Endodermal cell (in vitro differentiated cells): Measurements from ENCODE around the gene FAM24B. TPM values are rescaled to one million over a fixed set of nuclear protein-coding genes. Genes with fewer than 3 reads are reported as not detected.
A peak's percentile ranks its signal among the peaks of the same experiment; 100 is the strongest.

Experiments used
- DNase-seq: peaks from one replicate; pipeline ENCODE4 v3.0.0-alpha.2; 2017
- H3K27ac ChIP-seq: 2 replicates; pipeline ENCODE4 v1.5.1; 2013; ENCODE audit warnings: mild to moderate bottlenecking, low read depth, low read length, moderate library complexity
- H3K27me3 ChIP-seq: 2 replicates; pipeline ENCODE4 v1.6.1; 2013; ENCODE audit warnings: mild to moderate bottlenecking, low read length, moderate library complexity; ENCODE audit not compliant: insufficient read depth, control insufficient read depth, poor library complexity, severe bottlenecking
- H3K36me3 ChIP-seq: 2 replicates; pipeline ENCODE4 v1.7.0; 2013; ENCODE audit warnings: mild to moderate bottlenecking, low read length, moderate library complexity; ENCODE audit not compliant: control insufficient read depth, insufficient read depth
- H3K4me1 ChIP-seq: one replicate; pipeline ENCODE4 v1.7.0; 2013; ENCODE audit warnings: low read length; ENCODE audit not compliant: control insufficient read depth, insufficient read depth
- H3K4me3 ChIP-seq: 2 replicates; pipeline ENCODE4 v1.5.1; 2013; ENCODE audit warnings: mild to moderate bottlenecking, low read length, moderate library complexity
- H3K9ac ChIP-seq: 2 replicates; pipeline ENCODE4 v1.6.1; 2013; ENCODE audit warnings: mild to moderate bottlenecking, low read length, moderate library complexity; ENCODE audit not compliant: poor library complexity, severe bottlenecking; ENCODE audit errors: extremely low read depth
- H3K9me3 ChIP-seq: 2 replicates; pipeline ENCODE4 v1.6.1; 2013; ENCODE audit warnings: mild to moderate bottlenecking, low read length, moderate library complexity; ENCODE audit not compliant: control insufficient read depth
- H3K27ac Mint-ChIP-seq: 2 replicates; pipeline ENCODE4 v1.8.0; 2020; ENCODE audit warnings: mixed read lengths
- H3K27me3 Mint-ChIP-seq: 2 replicates; pipeline ENCODE4 v1.8.0; 2021; ENCODE audit warnings: mild to moderate bottlenecking, mixed read lengths; ENCODE audit not compliant: insufficient read depth
- H3K36me3 Mint-ChIP-seq: 2 replicates; pipeline ENCODE4 v1.8.0; 2020; ENCODE audit warnings: low read depth, mixed read lengths
- H3K4me1 Mint-ChIP-seq: 2 replicates; pipeline ENCODE4 v1.8.0; 2020; ENCODE audit warnings: mixed read lengths
- H3K4me3 Mint-ChIP-seq: 2 replicates; pipeline ENCODE4 v1.8.0; 2020; ENCODE audit warnings: mild to moderate bottlenecking, moderate library complexity, mixed read lengths
- H3K9me3 Mint-ChIP-seq: 2 replicates; pipeline ENCODE4 v1.8.0; 2020; ENCODE audit warnings: mild to moderate bottlenecking, mixed read lengths
- WGBS, 2 experiments: methylation state at CpG; one replicate each; pipeline versions ENCODE4 v1.1.5 to v1.1.7; 2013; ENCODE audit warnings: missing lambda C conversion rate in 2 of 2, mixed read lengths in 1 of 2; ENCODE audit not compliant: insufficient coverage in 1 of 2, insufficient read length in 1 of 2; 5-methylcytosine and 5-hydroxymethylcytosine counted together
- long read RNA-seq, 4 experiments: library from polyadenylated mRNA in 2 of 4; library from RNA in 1 of 4; library from capped mRNA in 1 of 4; stranded (forward) in 3 of 4; unstranded in 1 of 4; transcript quantifications; one replicate each; pipeline ENCODE4 v2.0.0, GENCODE V29; 2020 to 2021; ENCODE audit warnings: inconsistent platforms in 1 of 4
- polyA plus RNA-seq, 2 experiments: library from polyadenylated mRNA; stranded (reverse); fragments of 50-300 nt; gene quantifications; one replicate each; pipeline ENCODE4 v1.2.3, GENCODE V29; 2013
- total RNA-seq, 2 donors: library from RNA; stranded (reverse); fragmentation: NEBNext Ultra II Directional in 1 of 2; extraction: Animal tissue kit (Norgen Biotek cat#: 25700) in 1 of 2; gene quantifications; 2 replicates in 1 of 2; 3 replicates in 1 of 2; pipeline ENCODE4 v1.2.1, GENCODE V29; 2021
- TF ChIP-seq, protein P1 (sequence below): fragments of 200-600 bp; sonication (generic); conservative IDR thresholded peaks from 2 replicates; pipeline ENCODE4 v1.5.0; 2021; ENCODE audit warnings: antibody characterized with exemption, mild to moderate bottlenecking

Gene FAM24B, protein sequence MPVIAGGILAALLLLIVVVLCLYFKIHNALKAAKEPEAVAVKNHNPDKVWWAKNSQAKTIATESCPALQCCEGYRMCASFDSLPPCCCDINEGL
- 1 to 10 TPM in 1 of 2 donors, not detected in 1; 2.9 TPM for total RNA-seq
- 6.7 TPM for polyA plus RNA-seq (2013, experiment 1 of 2)
- polyA plus RNA-seq (2013, experiment 2 of 2), result 6.0 TPM
- long read RNA-seq, experiment 1, result 0 reads
- long read RNA-seq, experiment 2, result 0 reads
- long read RNA-seq, experiment 3, partial matches to known transcripts, result 1 of 3 reads
- long read RNA-seq, experiment 3, other reads (novel, unspliced or antisense), result 1 of 3 reads
- long read RNA-seq, experiment 4, result 0 reads

- Histone ChIP-seq H3K4me1 (peaks cover 9% of the 10 kb centered on the region), H3K36me3 (no peaks in the 10 kb centered on the region), H3K9me3 (no peaks in the 10 kb centered on the region), H3K27ac (peak within 1 kb of the TSS; percentile 69), H3K27me3 (no peaks in the 10 kb centered on the region), H3K4me3 (peak within 1 kb of the TSS; percentile 71), H3K9ac (no peak within 1 kb of the TSS)
- peak within 1 kb of the TSS; percentile 57 for H3K4me3 Mint-ChIP-seq
- peaks cover 33% of the 10 kb centered on the region for H3K4me1 Mint-ChIP-seq
- H3K27me3 Mint-ChIP-seq, result peaks cover 26% of the 10 kb centered on the region
- 34 to 74% methylated on average over 41 to 95 of the region's 95 CpGs for WGBS, 2 experiments
- no peaks in the 10 kb centered on the region for H3K36me3 Mint-ChIP-seq
- TF ChIP-seq, protein P1, sequence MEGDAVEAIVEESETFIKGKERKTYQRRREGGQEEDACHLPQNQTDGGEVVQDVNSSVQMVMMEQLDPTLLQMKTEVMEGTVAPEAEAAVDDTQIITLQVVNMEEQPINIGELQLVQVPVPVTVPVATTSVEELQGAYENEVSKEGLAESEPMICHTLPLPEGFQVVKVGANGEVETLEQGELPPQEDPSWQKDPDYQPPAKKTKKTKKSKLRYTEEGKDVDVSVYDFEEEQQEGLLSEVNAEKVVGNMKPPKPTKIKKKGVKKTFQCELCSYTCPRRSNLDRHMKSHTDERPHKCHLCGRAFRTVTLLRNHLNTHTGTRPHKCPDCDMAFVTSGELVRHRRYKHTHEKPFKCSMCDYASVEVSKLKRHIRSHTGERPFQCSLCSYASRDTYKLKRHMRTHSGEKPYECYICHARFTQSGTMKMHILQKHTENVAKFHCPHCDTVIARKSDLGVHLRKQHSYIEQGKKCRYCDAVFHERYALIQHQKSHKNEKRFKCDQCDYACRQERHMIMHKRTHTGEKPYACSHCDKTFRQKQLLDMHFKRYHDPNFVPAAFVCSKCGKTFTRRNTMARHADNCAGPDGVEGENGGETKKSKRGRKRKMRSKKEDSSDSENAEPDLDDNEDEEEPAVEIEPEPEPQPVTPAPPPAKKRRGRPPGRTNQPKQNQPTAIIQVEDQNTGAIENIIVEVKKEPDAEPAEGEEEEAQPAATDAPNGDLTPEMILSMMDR, result no peak
- no peaks in the 10 kb centered on the region for H3K9me3 Mint-ChIP-seq
- peak; percentile 62 for DNase-seq
- H3K27ac Mint-ChIP-seq, result peak within 1 kb of the TSS; percentile 62
Observed at GRCh38 chr10:122879339-122880273, at the start of gene FAM24B. Gene FAM24B, minus strand, starts transcription at chr10:122879581. Its CDS starts 29,066 bp downstream, at chr10:122850515.

- no peak overlapping the region for H3K4me3 ChIP-seq
- H3K4me1 ChIP-seq, result no peaks in the 10 kb centered on the region
- H3K9me3 ChIP-seq, result no peaks in the 10 kb centered on the region
- TF ChIP-seq, protein P1, result no peak
- H3K27ac ChIP-seq, result no peak overlapping the region
- peaks cover 6% of the 10 kb centered on the region for H3K9me3 Mint-ChIP-seq
- H3K9ac ChIP-seq, result no peak overlapping the region
- 94% methylated on average over 2 of the region's 2 CpGs; no CpG with 5 or more reads in 1 of the 2 experiments for WGBS, 2 experiments
- no peak for DNase-seq
- no peaks in the 10 kb centered on the region for H3K36me3 ChIP-seq
- H3K4me3 Mint-ChIP-seq, result no peak overlapping the region
- H3K4me1 Mint-ChIP-seq, result peaks cover 6% of the 10 kb centered on the region
- H3K27me3 Mint-ChIP-seq, result peaks cover 24% of the 10 kb centered on the region
- peaks cover 17% of the 10 kb centered on the region for H3K27me3 ChIP-seq
- H3K36me3 Mint-ChIP-seq, result no peaks in the 10 kb centered on the region
- no peak overlapping the region for H3K27ac Mint-ChIP-seq
Observed at GRCh38 chr10:122915700-122916099, 36.3 kb upstream of the FAM24B start.

GRCh38 chr10:122911889-122912484, 32.6 kb upstream of the FAM24B start:
- no peak overlapping the region for H3K27ac ChIP-seq
- H3K4me3 ChIP-seq, result no peak overlapping the region
- no peak overlapping the region for H3K9ac ChIP-seq
- TF ChIP-seq, protein P1, result no peak
- peak; percentile 95 for DNase-seq
- WGBS, 2 experiments, result 24 to 38% methylated on average over 3 to 5 of the region's 5 CpGs
- Mint-ChIP-seq H3K9me3 (no peaks in the 10 kb centered on the region), H3K4me3 (no peak overlapping the region), H3K4me1 (no peaks in the 10 kb centered on the region), H3K27ac (no peak overlapping the region), H3K27me3 (peaks cover 41% of the 10 kb centered on the region), H3K36me3 (no peaks in the 10 kb centered on the region)
- H3K36me3 ChIP-seq, result no peaks in the 10 kb centered on the region
- H3K27me3 ChIP-seq, result peaks cover 32% of the 10 kb centered on the region
- no peaks in the 10 kb centered on the region for H3K4me1 ChIP-seq
- H3K9me3 ChIP-seq, result no peaks in the 10 kb centered on the region
